SK-N-SH (cell line): ENCODE results near the gene SCAF1. TPM values are rescaled to one million over a fixed set of nuclear protein-coding genes. Genes with fewer than 3 reads are reported as not detected.

Source experiments
- CTCF ChIA-PET: fragments of 300-600, 350-600 bp; formaldehyde crosslinking; extraction: SDS; loops from one replicate; lab custom pipeline; 2021; lab: Yijun Ruan, JAX
- POLR2A ChIA-PET: fragments of 350-600 bp; sonication (Branson Sonifier 250); formaldehyde crosslinking; extraction: SDS; loops from one replicate; lab custom pipeline; 2020; ENCODE audit warnings: antibody characterized with exemption, inconsistent platforms; lab: Yijun Ruan, JAX
- DNase-seq: peaks from one replicate; pipeline ENCODE4 v3.0.0; 2012
- H2AFZ ChIP-seq: fragments of 200-600 bp; sonication (generic); 2 replicates; pipeline ENCODE4 v1.8.1; 2016; ENCODE audit warnings: antibody characterized with exemption, mild to moderate bottlenecking, low read depth
- H3F3A ChIP-seq: fragments of 200-600 bp; sonication (generic); replicated peaks from 2 replicates; pipeline ENCODE3; 2016; ENCODE audit warnings: antibody characterized with exemption, mild to moderate bottlenecking; ENCODE audit not compliant: insufficient read depth
- H3K27ac ChIP-seq, 2 experiments: fragments of 200-500 bp in 1 of 2; fragments of 200-600 bp in 1 of 2; sonication (Bioruptor generic) in 1 of 2; sonication (generic), shearing (Covaris generic) in 1 of 2; 2 replicates each; pipeline versions ENCODE4 v1.5.1 to v1.6.1; 2014 to 2016; ENCODE audit warnings: low read depth in 2 of 2, inconsistent platforms in 1 of 2, low read length in 1 of 2, mild to moderate bottlenecking in 1 of 2, mixed read lengths in 1 of 2
- H3K27me3 ChIP-seq: fragments of 200-600 bp; sonication (generic), shearing (Covaris generic); 2 replicates; pipeline ENCODE4 v1.6.1; 2016; ENCODE audit warnings: mixed run types; ENCODE audit not compliant: insufficient read depth
- H3K36me3 ChIP-seq, 2 experiments: fragments of 200-500 bp in 1 of 2; fragments of 200-600 bp in 1 of 2; sonication (Bioruptor generic) in 1 of 2; sonication (generic) in 1 of 2; replicated peaks in 1 of 2; 2 replicates each; pipeline versions ENCODE3 to v1.5.1; 2014 to 2016; ENCODE audit warnings: low read length in 1 of 2, mild to moderate bottlenecking in 1 of 2; ENCODE audit not compliant: insufficient read depth in 2 of 2, control insufficient read depth in 1 of 2
- H3K4me1 ChIP-seq, 2 experiments: fragments of 200-500 bp in 1 of 2; fragments of 200-600 bp in 1 of 2; sonication (Bioruptor generic) in 1 of 2; sonication (generic), shearing (Covaris generic) in 1 of 2; 2 replicates each; pipeline versions ENCODE4 v1.5.1 to v1.6.1; 2014 to 2016; ENCODE audit warnings: low read depth in 1 of 2, low read length in 1 of 2, mixed run types in 1 of 2; ENCODE audit not compliant: insufficient read depth in 2 of 2, control insufficient read depth in 1 of 2
- H3K4me2 ChIP-seq: fragments of 200-600 bp; sonication (generic), shearing (Covaris generic); 2 replicates; pipeline ENCODE4 v1.6.1; 2017; ENCODE audit warnings: mixed run types
- H3K4me3 ChIP-seq, 2 experiments: fragments of 200-500 bp in 1 of 2; fragments of 200-600 bp in 1 of 2; sonication (Bioruptor generic) in 1 of 2; sonication (generic), shearing (Covaris generic) in 1 of 2; 2 replicates each; pipeline versions ENCODE4 v1.5.1 to v1.8.1; 2014 to 2016; ENCODE audit warnings: low read depth in 2 of 2, inconsistent platforms in 1 of 2, low read length in 1 of 2, mild to moderate bottlenecking in 1 of 2, mixed read lengths in 1 of 2, moderate library complexity in 1 of 2
- H3K79me2 ChIP-seq: fragments of 200-600 bp; sonication (generic); 2 replicates; pipeline ENCODE4 v1.8.1; 2017; ENCODE audit warnings: mild to moderate bottlenecking; ENCODE audit not compliant: insufficient read depth
- H3K9ac ChIP-seq: fragments of 200-600 bp; sonication (generic); 2 replicates; pipeline ENCODE4 v1.6.1; 2017; ENCODE audit warnings: mixed run types
- H3K9me2 ChIP-seq: fragments of 200-600 bp; sonication (generic); 2 replicates; pipeline ENCODE4 v1.6.1; 2017; ENCODE audit warnings: mixed run types
- H3K9me3 ChIP-seq: fragments of 200-600 bp; sonication (generic); 2 replicates; pipeline ENCODE4 v1.6.1; 2017; ENCODE audit warnings: mixed run types, mild to moderate bottlenecking, moderate library complexity
- H4K20me1 ChIP-seq: fragments of 200-600 bp; sonication (generic); 2 replicates; pipeline ENCODE4 v1.6.1; 2017; ENCODE audit warnings: mild to moderate bottlenecking, mixed run types; ENCODE audit not compliant: insufficient read depth
- CTCF ChIP-seq: fragments of 200-600 bp; sonication (generic); IDR thresholded peaks from 2 replicates; pipeline ENCODE4 v1.6.1; 2017; ENCODE audit warnings: antibody characterized with exemption, mild to moderate bottlenecking, moderate library complexity
- ELF1 ChIP-seq: IDR thresholded peaks from 2 replicates; pipeline ENCODE4 v1.4.0; 2012
- FOXJ3 ChIP-seq: sonication (generic); formaldehyde crosslinking; IDR thresholded peaks from 2 replicates; pipeline ENCODE4 v1.5.1; 2020; ENCODE audit warnings: mild to moderate bottlenecking, missing genetic modification reagents
- FOXM1 ChIP-seq: IDR thresholded peaks from 2 replicates; pipeline ENCODE4 v1.4.0; 2012; ENCODE audit warnings: low read depth, mild to moderate bottlenecking
- GATA2 ChIP-seq: sonication (generic); formaldehyde crosslinking; IDR thresholded peaks from 2 replicates; pipeline ENCODE4 v1.5.0; 2020; ENCODE audit warnings: mild to moderate bottlenecking, missing genetic modification reagents
- MAX ChIP-seq: IDR thresholded peaks from 2 replicates; pipeline ENCODE4 v1.4.0; 2012; ENCODE audit warnings: low read depth
- MEF2A ChIP-seq: IDR thresholded peaks from 2 replicates; pipeline ENCODE4 v1.4.0; 2012; ENCODE audit warnings: low read depth, borderline replicate concordance
- MXI1 ChIP-seq: IDR thresholded peaks from 2 replicates; pipeline ENCODE4 v1.6.1; 2012; ENCODE audit warnings: mild to moderate bottlenecking, low read depth, low read length, improper control_type of control experiment
- NFIC ChIP-seq: IDR thresholded peaks from 2 replicates; pipeline ENCODE4 v1.4.0; 2012; ENCODE audit warnings: borderline replicate concordance
- NRF1 ChIP-seq: IDR thresholded peaks from 2 replicates; pipeline ENCODE4 v1.6.1; 2012; ENCODE audit warnings: low read depth, mild to moderate bottlenecking, low read length
- PBX3 ChIP-seq: IDR thresholded peaks from 2 replicates; pipeline ENCODE4; 2012
- POLR2AphosphoS5 ChIP-seq: IDR thresholded peaks from 2 replicates; pipeline ENCODE4 v1.6.1; 2012; ENCODE audit warnings: low read depth, low read length
- RAD21 ChIP-seq: IDR thresholded peaks from 2 replicates; pipeline ENCODE4 v1.6.1; 2012; ENCODE audit warnings: mild to moderate bottlenecking, low read length
- RXRA ChIP-seq: IDR thresholded peaks from 2 replicates; pipeline ENCODE4 v1.4.0; 2012; ENCODE audit warnings: low read depth, mild to moderate bottlenecking, borderline replicate concordance
- SIN3A ChIP-seq: IDR thresholded peaks from 2 replicates; pipeline ENCODE4 v1.6.1; 2012; ENCODE audit warnings: low read depth, mild to moderate bottlenecking, low read length, moderate library complexity, borderline replicate concordance
- SMC3 ChIP-seq: IDR thresholded peaks from 2 replicates; pipeline ENCODE4 v1.6.1; 2012; ENCODE audit warnings: low read depth, low read length, improper control_type of control experiment
- TCF12 ChIP-seq: IDR thresholded peaks from 2 replicates; pipeline ENCODE4 v1.4.0; 2012
- TEAD4 ChIP-seq: IDR thresholded peaks from 2 replicates; pipeline ENCODE4 v1.4.0; 2012; ENCODE audit warnings: mild to moderate bottlenecking, borderline replicate concordance; ENCODE audit not compliant: insufficient read depth
- WGBS: methylation state at CpG from one replicate; pipeline ENCODE4 v1.1.6; 2017; ENCODE audit warnings: low lambda C conversion rate; 5-methylcytosine and 5-hydroxymethylcytosine counted together
- polyA plus RNA-seq, 3 experiments: library from polyadenylated mRNA; depleted of rRNA; stranded (reverse); fragments of >200 nt; gene quantifications; 2 replicates each; pipeline ENCODE4 v1.2.3, GENCODE V29; 2012

The SCAF1 gene
- polyA plus RNA-seq, 1 of the 3 experiments (the other 2 are of a cell fraction), result 9.5 TPM

- H3K27ac ChIP-seq, result peak overlapping the region; percentile 12 to 65; a peak in 3 of 4 replicates
- H3K4me2 ChIP-seq, result peak overlapping the region; percentile 17; the same call in 1 of the 2 replicates
- H3K4me1 ChIP-seq, result peaks cover 8 to 9% of the 10 kb centered on the region in 2 experiments; a peak in 2 of 4 replicates
- 19% methylated on average over 27 of the region's 28 CpGs for WGBS
- DNase-seq, result peak; percentile 92
- POLR2A ChIA-PET, result no interaction called here
- no peaks in the 10 kb centered on the region for H3K27me3 ChIP-seq
- H3K79me2 ChIP-seq, result peaks cover 2% of the 10 kb centered on the region
- TF ChIP-seq SMC3 (peak; percentile 62), MAX (no peak), CTCF (peak; percentile 95), MEF2A (no peak), MXI1 (peak; percentile 54; the same call in 1 of the 2 replicates), RAD21 (peak; percentile 62), PBX3 (peak; percentile 44)
- TF ChIP-seq, all 33 proteins: peak for 5
- peaks cover 15% of the 10 kb centered on the region for H3F3A ChIP-seq
- H3K36me3 ChIP-seq, result no peaks in the 10 kb centered on the region
- H3K9me3 ChIP-seq, result no peaks in the 10 kb centered on the region
- peak overlapping the region; percentile 69; the same call in 1 of the 2 replicates for H2AFZ ChIP-seq
- H3K4me3 ChIP-seq, result peak overlapping the region in 1 of 2 experiments; percentile 23; a peak in 2 of 4 replicates
- CTCF ChIA-PET, result interaction anchor here (0.8 to 8.8 kb wide), 36 partner anchors 8 to 197 kb away, joined by 3 to 78 read pairs (median 4); partner anchors contain the start of genes ADM5, BCL2L12, CPT1C and IRF3
- no peaks in the 10 kb centered on the region for H3K9me2 ChIP-seq
- 0 out of 2 replicates have a peak overlapping the region, but pooled peaks have one; percentile 4 for H3K9ac ChIP-seq
- H4K20me1 ChIP-seq, result no peaks in the 10 kb centered on the region
Measured at GRCh38 chr19:49672131-49672919, 30.3 kb downstream of the SCAF1 start.

GRCh38 chr19:49676136-49676783 lies 34.3 kb downstream of the SCAF1 start:
- ChIA-PET POLR2A (interaction anchor here (1.0 to 2.2 kb wide), 8 partner anchors 10 to 214 kb away, joined by 3 to 15 read pairs (median 7); partner anchors contain the start of genes BCL2L12, CPT1C, IRF3 and NOSIP), CTCF (interaction anchor here (0.5 to 8.8 kb wide), 9 partner anchors 9 to 143 kb away, joined by 3 to 78 read pairs (median 4); partner anchors contain the start of genes ADM5, BCL2L12, CPT1C and IRF3)
- Histone ChIP-seq H3K9me2 (no peaks in the 10 kb centered on the region), H3K9ac (peak overlapping the region; percentile 73), H3K27ac (peak overlapping the region; percentile 85 to 95), H3K4me1 (peaks cover 24 to 31% of the 10 kb centered on the region in 2 experiments; a peak in 3 of 4 replicates), H3F3A (peaks cover 22% of the 10 kb centered on the region), H3K36me3 (peaks cover 2 to 5% of the 10 kb centered on the region in 2 experiments), H3K9me3 (no peaks in the 10 kb centered on the region), H3K4me3 (peak overlapping the region; percentile 38 to 46), H3K27me3 (no peaks in the 10 kb centered on the region), H3K79me2 (peaks cover 41% of the 10 kb centered on the region), H2AFZ (peak overlapping the region; percentile 84; the same call in 1 of the 2 replicates), H3K4me2 (peak overlapping the region; percentile 45), H4K20me1 (peaks cover 35% of the 10 kb centered on the region)
- peak; percentile 83 for DNase-seq
- 10% methylated on average over 27 of the region's 27 CpGs for WGBS
- TF ChIP-seq TEAD4 (no peak), NFIC (no peak), FOXM1 (no peak), PBX3 (no peak), GATA2 (CRISPR knock-in tag) (no peak), NRF1 (no peak), POLR2AphosphoS5 (peak; percentile 24; the same call in 1 of the 2 replicates), ELF1 (no peak), CTCF (no peak), TCF12 (no peak), SIN3A (no peak), RXRA (no peak), MXI1 (peak; percentile 76; the same call in 1 of the 2 replicates), SMC3 (no peak), FOXJ3 (CRISPR knock-in tag) (no peak)
